Memory B cell (primary cell): Measurements from ENCODE around the gene WDFY4.
A peak's percentile ranks its signal among the peaks of the same experiment; 100 is the strongest.

ENCODE experiments used
- ATAC-seq: fragments of 150-1000 bp; cut with Tn5 transposase; 2 replicates; pipeline ENCODE4 v1.10.0; 2021; ENCODE audit warnings: low read depth, mild to moderate bottlenecking, moderate library complexity
- DNase-seq, 2 donors: peaks; one replicate each; pipeline ENCODE4 v3.0.0; 2022; ENCODE audit warnings: low spot score in 2 of 2
- H3K27ac Mint-ChIP-seq: one replicate; pipeline ENCODE4 v1.8.0; 2022; ENCODE audit warnings: mild to moderate bottlenecking, moderate library complexity, mixed read lengths
- H3K27me3 Mint-ChIP-seq: one replicate; pipeline ENCODE4 v1.8.0; 2022; ENCODE audit warnings: mixed read lengths
- H3K36me3 Mint-ChIP-seq: one replicate; pipeline ENCODE4 v1.8.0; 2022; ENCODE audit warnings: mild to moderate bottlenecking, mixed read lengths
- H3K4me1 Mint-ChIP-seq: one replicate; pipeline ENCODE4 v1.8.0; 2022; ENCODE audit warnings: mixed read lengths
- H3K4me3 Mint-ChIP-seq: one replicate; pipeline ENCODE4 v1.8.0; 2022; ENCODE audit warnings: mild to moderate bottlenecking, moderate library complexity, mixed read lengths
- H3K9me3 Mint-ChIP-seq: one replicate; pipeline ENCODE4 v1.8.0; 2022; ENCODE audit warnings: mixed read lengths

WDFY4 gene

DNA sequence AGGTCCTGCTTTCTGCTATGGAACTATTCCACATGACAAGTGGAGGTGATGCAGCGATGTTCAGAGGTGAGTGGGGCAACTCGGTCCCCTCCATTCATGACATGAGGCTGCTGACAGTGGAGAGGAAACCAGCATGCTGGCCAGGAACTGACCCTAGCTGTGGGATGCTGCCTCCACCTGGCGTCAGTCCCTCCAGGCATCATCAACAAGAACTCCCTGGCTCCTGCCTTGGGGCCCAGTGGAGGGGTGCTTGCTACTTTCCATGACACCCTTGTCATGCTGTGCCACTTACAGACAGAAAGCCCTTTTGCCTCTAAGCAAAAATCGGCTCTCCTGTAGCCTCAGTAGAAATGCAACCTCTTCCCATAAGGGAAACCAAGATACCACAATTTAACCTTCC, 136.4 kb downstream of the WDFY4 start:
- H3K36me3 Mint-ChIP-seq: peaks cover 26% of the 10 kb centered on the region
- DNase-seq (no peak), ATAC-seq (no peak)
- H3K9me3 Mint-ChIP-seq: no peaks in the 10 kb centered on the region
- no peak overlapping the region for H3K4me3 Mint-ChIP-seq
- H3K27ac Mint-ChIP-seq: peak overlapping the region; percentile 17
- peaks cover 10% of the 10 kb centered on the region for H3K4me1 Mint-ChIP-seq
- H3K27me3 Mint-ChIP-seq: no peaks in the 10 kb centered on the region

- no peak for DNase-seq
- Mint-ChIP-seq H3K4me1 (peaks cover 10% of the 10 kb centered on the region), H3K9me3 (no peaks in the 10 kb centered on the region), H3K27ac (peak overlapping the region; percentile 17), H3K27me3 (no peaks in the 10 kb centered on the region), H3K36me3 (peaks cover 24% of the 10 kb centered on the region), H3K4me3 (no peak overlapping the region)
- no peak for ATAC-seq
Observed at GRCh38 chr10:48821692-48822091, 137.0 kb downstream of the WDFY4 start.

DNA sequence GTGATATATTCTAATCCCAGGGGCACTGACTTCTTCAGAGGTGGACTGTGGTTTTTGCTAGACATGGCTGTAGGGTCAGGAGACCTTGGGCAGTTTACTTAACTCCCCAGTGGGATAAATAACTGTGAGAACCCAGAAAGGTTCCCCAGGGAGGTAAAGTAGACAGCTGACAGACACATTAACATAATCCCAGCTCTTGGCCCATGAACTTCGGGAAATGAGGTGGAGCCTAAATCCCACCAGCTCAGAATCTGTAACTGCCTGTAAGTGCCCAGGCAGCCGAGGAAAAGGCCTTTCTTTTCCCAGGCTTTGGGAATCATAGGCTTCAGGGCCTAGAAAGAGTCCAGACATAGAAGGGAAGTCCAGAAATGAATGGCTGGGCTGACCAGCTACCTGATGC, 149.0 kb downstream of the WDFY4 start:
- H3K27me3 Mint-ChIP-seq: no peaks in the 10 kb centered on the region
- no peak overlapping the region for H3K4me3 Mint-ChIP-seq
- no peak overlapping the region for H3K27ac Mint-ChIP-seq
- peaks cover 52% of the 10 kb centered on the region for H3K36me3 Mint-ChIP-seq
- no peak for ATAC-seq
- peaks cover 4% of the 10 kb centered on the region for H3K4me1 Mint-ChIP-seq
- no peaks in the 10 kb centered on the region for H3K9me3 Mint-ChIP-seq
- DNase-seq: no peak

DNA sequence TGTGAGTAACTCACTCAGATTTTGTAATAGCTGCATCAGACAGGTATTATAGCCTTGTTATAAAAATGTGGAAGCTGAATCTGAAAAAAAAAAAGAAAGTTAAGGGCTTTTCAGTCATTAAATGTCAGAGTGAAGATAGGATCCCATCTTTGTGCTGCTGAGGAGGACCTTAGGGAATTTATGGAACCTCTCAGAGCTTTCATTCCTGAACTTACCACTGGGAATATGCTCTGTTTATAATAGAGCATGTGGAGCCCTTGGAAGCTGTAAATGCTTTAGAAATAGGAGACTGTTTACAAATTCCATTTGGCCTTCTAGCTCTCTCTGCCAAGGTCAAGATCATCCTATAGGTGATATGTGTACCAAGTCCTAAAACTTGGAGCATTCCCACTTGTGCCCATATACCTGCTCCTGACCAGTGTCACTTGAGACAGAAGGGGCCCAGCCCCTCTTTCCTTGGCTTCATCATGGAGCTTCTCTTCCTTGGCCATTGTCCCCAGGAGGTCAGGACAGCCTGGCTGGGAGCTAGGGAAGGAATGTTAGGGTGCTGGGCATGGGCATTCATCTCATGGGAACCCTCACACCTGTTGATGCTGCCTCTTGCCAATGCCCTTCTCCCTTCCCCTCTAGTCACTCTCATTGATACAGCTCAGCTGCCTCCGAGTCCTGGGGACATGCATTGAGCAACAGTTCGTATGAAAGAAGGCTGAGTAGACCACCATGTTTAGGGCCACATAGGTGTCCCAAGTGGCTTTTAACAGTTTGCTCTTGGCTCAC, 149.7 kb downstream of the WDFY4 start:
- Mint-ChIP-seq H3K4me1 (peaks cover 4% of the 10 kb centered on the region), H3K9me3 (no peaks in the 10 kb centered on the region), H3K4me3 (no peak overlapping the region), H3K36me3 (peaks cover 57% of the 10 kb centered on the region), H3K27me3 (no peaks in the 10 kb centered on the region), H3K27ac (peak overlapping the region; percentile 77)
- no peak for DNase-seq
- ATAC-seq: no peak

DNA sequence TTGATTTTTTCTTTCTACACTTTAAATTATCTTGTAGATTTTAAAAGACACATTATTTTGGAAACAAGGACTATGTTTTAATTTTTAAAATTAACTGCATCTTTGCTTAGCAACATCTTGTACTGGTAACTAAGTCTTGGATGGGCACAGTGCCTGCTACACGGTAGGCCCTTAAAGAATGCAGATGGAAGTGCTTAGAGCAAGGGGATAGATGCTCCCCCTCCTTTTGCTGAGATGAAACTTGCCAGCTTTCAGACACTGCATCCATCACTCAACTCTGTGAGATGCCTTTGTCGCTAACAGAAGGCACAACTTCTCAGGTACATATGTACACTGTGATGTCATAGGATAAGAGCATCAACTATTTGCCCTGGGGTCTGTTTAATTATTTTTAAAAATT, 151.1 kb downstream of the WDFY4 start:
- no peak overlapping the region for H3K4me3 Mint-ChIP-seq
- no peaks in the 10 kb centered on the region for H3K27me3 Mint-ChIP-seq
- no peaks in the 10 kb centered on the region for H3K9me3 Mint-ChIP-seq
- no peak for DNase-seq
- peaks cover 54% of the 10 kb centered on the region for H3K36me3 Mint-ChIP-seq
- no peak for ATAC-seq
- H3K4me1 Mint-ChIP-seq: peaks cover 8% of the 10 kb centered on the region
- H3K27ac Mint-ChIP-seq: no peak overlapping the region

- peaks cover 50% of the 10 kb centered on the region for H3K36me3 Mint-ChIP-seq
- H3K27me3 Mint-ChIP-seq: no peaks in the 10 kb centered on the region
- no peak for ATAC-seq
- no peak overlapping the region for H3K4me3 Mint-ChIP-seq
- no peaks in the 10 kb centered on the region for H3K9me3 Mint-ChIP-seq
- H3K27ac Mint-ChIP-seq: peak overlapping the region; percentile 70
- H3K4me1 Mint-ChIP-seq: peaks cover 8% of the 10 kb centered on the region
- DNase-seq: no peak
Observed at GRCh38 chr10:48836605-48837004, 151.9 kb downstream of the WDFY4 start.

DNA sequence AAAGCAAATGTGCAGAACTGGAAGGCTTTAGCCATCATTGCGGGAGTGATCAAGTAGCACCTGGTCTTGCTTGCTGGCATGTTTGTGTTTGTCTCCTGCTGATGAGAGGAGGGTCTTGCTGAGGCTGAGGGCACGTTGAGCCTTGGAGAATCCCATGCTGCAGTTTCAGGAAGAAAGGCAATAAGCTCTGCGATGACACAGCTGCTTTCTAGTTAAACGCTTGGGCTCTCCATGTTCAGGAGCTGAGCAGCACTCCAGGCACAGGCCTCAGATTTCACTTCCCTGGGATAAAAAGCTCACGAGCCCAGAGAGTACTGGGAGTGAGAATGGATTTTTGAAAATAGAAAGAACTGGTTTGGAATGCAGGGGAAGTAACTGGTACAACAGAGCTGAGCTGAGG, 154.2 kb downstream of the WDFY4 start:
- peak overlapping the region; percentile 19 for H3K27ac Mint-ChIP-seq
- H3K27me3 Mint-ChIP-seq: no peaks in the 10 kb centered on the region
- peaks cover 44% of the 10 kb centered on the region for H3K36me3 Mint-ChIP-seq
- H3K4me3 Mint-ChIP-seq: no peak overlapping the region
- peaks cover 8% of the 10 kb centered on the region for H3K4me1 Mint-ChIP-seq
- DNase-seq (no peak), ATAC-seq (no peak)
- no peaks in the 10 kb centered on the region for H3K9me3 Mint-ChIP-seq

- DNase-seq: no peak
- peaks cover 8% of the 10 kb centered on the region for H3K4me1 Mint-ChIP-seq
- H3K27ac Mint-ChIP-seq: peak overlapping the region; percentile 19
- no peak for ATAC-seq
- H3K9me3 Mint-ChIP-seq: no peaks in the 10 kb centered on the region
- H3K36me3 Mint-ChIP-seq: peaks cover 46% of the 10 kb centered on the region
- no peaks in the 10 kb centered on the region for H3K27me3 Mint-ChIP-seq
- H3K4me3 Mint-ChIP-seq: no peak overlapping the region
Observed at GRCh38 chr10:48839809-48840679, 155.4 kb downstream of the WDFY4 start.

- H3K4me3 Mint-ChIP-seq: no peak overlapping the region
- H3K27me3 Mint-ChIP-seq: no peaks in the 10 kb centered on the region
- DNase-seq (no peak), ATAC-seq (no peak)
- peaks cover 48% of the 10 kb centered on the region for H3K36me3 Mint-ChIP-seq
- peaks cover 9% of the 10 kb centered on the region for H3K4me1 Mint-ChIP-seq
- H3K9me3 Mint-ChIP-seq: no peaks in the 10 kb centered on the region
- no peak overlapping the region for H3K27ac Mint-ChIP-seq
Observed at GRCh38 chr10:48842231-48842630, 157.6 kb downstream of the WDFY4 start.

- Mint-ChIP-seq H3K4me3 (no peak overlapping the region), H3K27ac (no peak overlapping the region), H3K36me3 (peaks cover 49% of the 10 kb centered on the region), H3K4me1 (peaks cover 7% of the 10 kb centered on the region), H3K27me3 (no peaks in the 10 kb centered on the region), H3K9me3 (no peaks in the 10 kb centered on the region)
- ATAC-seq (no peak), DNase-seq (no peak)
Observed at GRCh38 chr10:48843198-48843597, 158.5 kb downstream of the WDFY4 start.

DNA sequence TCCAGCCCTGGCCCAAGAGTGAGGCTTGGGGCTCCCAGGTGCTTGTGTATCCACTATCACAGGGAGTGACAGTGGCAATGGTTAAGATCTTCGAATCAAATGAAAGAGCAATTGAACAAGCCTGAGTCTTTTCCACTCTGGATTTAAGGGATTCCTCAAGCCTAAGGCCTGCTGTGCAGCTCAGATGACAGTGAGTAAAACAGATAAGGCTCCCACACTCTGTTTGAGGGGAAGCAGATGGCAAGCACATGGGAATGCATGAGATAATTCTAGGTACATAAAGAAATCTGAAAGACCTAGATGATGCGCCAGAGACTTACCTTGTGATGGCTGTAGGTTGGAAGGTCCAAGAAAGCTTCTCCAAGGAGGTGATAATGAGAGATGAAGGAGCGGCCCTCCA, 159.9 kb downstream of the WDFY4 start:
- Mint-ChIP-seq H3K27me3 (no peaks in the 10 kb centered on the region), H3K36me3 (peaks cover 45% of the 10 kb centered on the region), H3K9me3 (no peaks in the 10 kb centered on the region), H3K4me1 (peaks cover 7% of the 10 kb centered on the region), H3K4me3 (no peak overlapping the region), H3K27ac (no peak overlapping the region)
- DNase-seq (no peak), ATAC-seq (no peak)

- Mint-ChIP-seq H3K9me3 (no peaks in the 10 kb centered on the region), H3K27me3 (no peaks in the 10 kb centered on the region), H3K36me3 (peaks cover 49% of the 10 kb centered on the region), H3K4me3 (no peak overlapping the region), H3K4me1 (peaks cover 4% of the 10 kb centered on the region), H3K27ac (peak overlapping the region; percentile 50)
- DNase-seq: no peak
- ATAC-seq: no peak
Observed at GRCh38 chr10:48845512-48845911, 160.8 kb downstream of the WDFY4 start.

DNA sequence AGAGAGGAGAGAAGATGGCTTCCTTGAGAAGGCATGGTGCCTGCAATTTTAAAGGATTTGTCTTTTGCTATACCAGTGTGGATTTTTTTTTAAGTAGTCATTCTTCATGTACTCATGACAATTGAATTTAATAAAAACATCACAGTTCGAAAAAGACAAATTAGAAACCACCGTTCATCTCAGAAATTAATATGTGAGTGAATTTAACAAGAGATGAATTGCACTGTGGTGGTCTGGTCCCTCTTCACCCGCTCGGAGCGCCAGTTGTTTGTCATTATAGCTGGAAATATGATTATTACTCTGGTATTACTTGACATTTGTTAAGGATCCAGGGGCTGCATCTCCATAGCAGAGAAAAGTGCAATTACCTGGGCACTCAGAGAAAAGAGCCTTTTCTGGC, 163.0 kb downstream of the WDFY4 start:
- ATAC-seq (no peak), DNase-seq (no peak)
- Mint-ChIP-seq H3K27ac (no peak overlapping the region), H3K27me3 (no peaks in the 10 kb centered on the region), H3K36me3 (peaks cover 55% of the 10 kb centered on the region), H3K4me1 (peaks cover 4% of the 10 kb centered on the region), H3K9me3 (no peaks in the 10 kb centered on the region), H3K4me3 (no peak overlapping the region)

DNA sequence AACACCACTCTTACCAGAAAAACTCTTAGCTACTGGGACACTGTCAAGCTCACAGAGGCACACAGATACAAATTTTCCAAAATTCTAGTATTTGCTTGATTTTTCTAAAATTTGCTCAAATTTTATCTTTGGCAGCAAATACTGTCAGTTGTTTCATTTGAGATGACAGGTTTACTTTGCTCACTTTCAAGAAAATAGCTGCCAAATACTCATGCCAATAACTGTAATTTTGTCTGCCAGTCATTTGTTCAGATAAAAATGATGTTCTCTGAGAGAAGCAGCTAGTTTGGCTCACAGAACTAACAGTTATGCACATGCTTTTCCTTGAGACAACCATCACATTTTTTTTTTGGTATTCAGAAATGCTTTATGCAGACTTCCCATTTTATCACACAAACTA, 172.2 kb downstream of the WDFY4 start:
- Mint-ChIP-seq H3K27ac (no peak overlapping the region), H3K4me1 (peaks cover 9% of the 10 kb centered on the region), H3K4me3 (no peak overlapping the region), H3K36me3 (peaks cover 51% of the 10 kb centered on the region), H3K27me3 (no peaks in the 10 kb centered on the region), H3K9me3 (no peaks in the 10 kb centered on the region)
- DNase-seq (no peak), ATAC-seq (no peak)
